Right lobe of liver (tissue), 4 donors: Measurements from ENCODE around the gene COL4A6.

Experiments
- POLR2A ChIP-seq: fragments of 450-650 bp; IDR thresholded peaks from one replicate; pipeline ENCODE4 v1.6.1; 2017; ENCODE audit warnings: antibody characterized with exemption, mild to moderate bottlenecking
- TF ChIP-seq, protein P1 (sequence below), 4 donors: fragments of 200-600 bp in 3 of 4; fragments of 450-650 bp in 1 of 4; IDR thresholded peaks; one replicate each; pipeline versions ENCODE4 v1.5.1 to v1.8.0; 2016 to 2022; ENCODE audit warnings: antibody characterized with exemption in 4 of 4, mild to moderate bottlenecking in 2 of 4
- donor health status: DM: no; HTN: no; CAD: no.
- donor health status: DM: no; HTN: no; CAD: no.
- donor health status: DM: no; HTN: yes; CAD: no.

DNA sequence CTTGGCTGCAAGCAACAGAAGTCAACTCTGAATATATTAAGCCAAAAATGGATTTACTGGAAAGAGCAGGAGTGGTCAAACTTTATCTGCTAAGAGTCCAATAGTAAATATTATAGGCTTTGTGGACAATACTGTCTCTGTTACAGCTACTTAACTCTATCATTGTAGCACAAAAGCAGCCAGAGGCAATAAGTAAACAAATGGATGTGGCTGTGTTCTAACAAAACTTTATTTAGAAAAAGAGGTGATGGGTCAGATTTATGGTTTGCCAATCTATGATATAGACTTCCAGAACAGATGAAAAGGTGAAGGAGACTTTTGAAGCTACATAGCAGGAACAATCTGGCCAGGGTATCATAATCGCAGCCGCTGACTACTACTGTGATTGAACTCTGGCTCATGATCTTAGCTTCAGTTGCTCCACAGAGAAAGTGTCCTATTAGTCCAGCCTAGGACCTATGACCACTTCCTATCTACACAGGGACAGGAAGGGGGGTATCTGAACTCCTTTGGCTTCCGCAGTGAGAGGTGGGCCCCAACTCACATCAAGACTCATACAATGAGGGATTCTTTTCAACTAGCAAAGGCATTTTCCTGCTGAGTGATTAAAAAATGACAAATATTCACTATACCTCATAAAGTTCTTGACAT lies 191.8 kb downstream of the COL4A6 start:
- no peak for TF ChIP-seq POLR2A
- TF ChIP-seq, protein P1, sequence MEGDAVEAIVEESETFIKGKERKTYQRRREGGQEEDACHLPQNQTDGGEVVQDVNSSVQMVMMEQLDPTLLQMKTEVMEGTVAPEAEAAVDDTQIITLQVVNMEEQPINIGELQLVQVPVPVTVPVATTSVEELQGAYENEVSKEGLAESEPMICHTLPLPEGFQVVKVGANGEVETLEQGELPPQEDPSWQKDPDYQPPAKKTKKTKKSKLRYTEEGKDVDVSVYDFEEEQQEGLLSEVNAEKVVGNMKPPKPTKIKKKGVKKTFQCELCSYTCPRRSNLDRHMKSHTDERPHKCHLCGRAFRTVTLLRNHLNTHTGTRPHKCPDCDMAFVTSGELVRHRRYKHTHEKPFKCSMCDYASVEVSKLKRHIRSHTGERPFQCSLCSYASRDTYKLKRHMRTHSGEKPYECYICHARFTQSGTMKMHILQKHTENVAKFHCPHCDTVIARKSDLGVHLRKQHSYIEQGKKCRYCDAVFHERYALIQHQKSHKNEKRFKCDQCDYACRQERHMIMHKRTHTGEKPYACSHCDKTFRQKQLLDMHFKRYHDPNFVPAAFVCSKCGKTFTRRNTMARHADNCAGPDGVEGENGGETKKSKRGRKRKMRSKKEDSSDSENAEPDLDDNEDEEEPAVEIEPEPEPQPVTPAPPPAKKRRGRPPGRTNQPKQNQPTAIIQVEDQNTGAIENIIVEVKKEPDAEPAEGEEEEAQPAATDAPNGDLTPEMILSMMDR (IDR thresholded peaks at IDR 0.05), result no peak
